Endothelial cell of umbilical vein (primary cell): Measurements from ENCODE around the gene ZPR1. TPM values are rescaled to one million over a fixed set of nuclear protein-coding genes. Genes with fewer than 3 reads are reported as not detected.

Experiments
- BruUV-seq: library from RNA; stranded (reverse); fragments of 400-500 nt; replicated peaks from 2 replicates; lab custom pipeline; 2021; lab: Mats Ljungman, UMichigan
- CTCF ChIA-PET: fragments of 300-600, 350-600 bp; sonication (Branson Sonifier 250); formaldehyde crosslinking; loops from one replicate; lab custom pipeline; 2021; ENCODE audit warnings: antibody characterized with exemption, inconsistent platforms; lab: Charles Lee
- POLR2A ChIA-PET: fragments of 300-600, 350-600 bp; sonication (Branson Sonifier 250); formaldehyde crosslinking; loops from one replicate; lab custom pipeline; 2021; ENCODE audit warnings: antibody characterized with exemption, inconsistent platforms; lab: Charles Lee
- DNase-seq: peaks from one replicate; pipeline ENCODE4 v3.0.0-alpha.2; 2011; ENCODE audit warnings: low read depth, low spot score
- FAIRE-seq: peaks from 2 replicates; lab custom pipeline; 2011; peaks lifted over from hg19 to GRCh38; lab: Jason Lieb, UNC
- H2AFZ ChIP-seq: 2 replicates; pipeline ENCODE4 v1.6.0; 2012; ENCODE audit warnings: low read depth, low read length, control low read depth, inconsistent platforms
- H3K27ac ChIP-seq: 2 replicates; pipeline ENCODE4 v1.5.1; 2011; ENCODE audit warnings: low read depth, mild to moderate bottlenecking, control low read depth, low read length, moderate library complexity; ENCODE audit not compliant: insufficient read depth
- H3K27me3 ChIP-seq, 2 experiments: 2 replicates each; pipeline versions ENCODE4 v1.6.0 to v1.6.1; 2011; ENCODE audit warnings: low read length in 2 of 2, mixed read lengths in 1 of 2; ENCODE audit not compliant: control insufficient read depth in 2 of 2, insufficient read depth in 2 of 2
- H3K36me3 ChIP-seq, 2 experiments: 2 replicates in 1 of 2; 3 replicates in 1 of 2; pipeline ENCODE4 v1.5.1; 2011; ENCODE audit warnings: low read length in 2 of 2, mild to moderate bottlenecking in 1 of 2, moderate library complexity in 1 of 2; ENCODE audit not compliant: control insufficient read depth in 2 of 2, insufficient read depth in 2 of 2; ENCODE audit errors: extremely low read depth in 1 of 2
- H3K4me1 ChIP-seq: 3 replicates; pipeline ENCODE4 v1.5.1; 2011; ENCODE audit warnings: mild to moderate bottlenecking, low read length; ENCODE audit not compliant: control insufficient read depth, insufficient read depth; ENCODE audit errors: extremely low read depth
- H3K4me2 ChIP-seq: 2 replicates; pipeline ENCODE4 v1.6.1; 2011; ENCODE audit warnings: low read length, control low read depth, mixed read lengths; ENCODE audit not compliant: insufficient read depth
- H3K4me3 ChIP-seq, 3 experiments: fragments of 200-600 bp in 1 of 3; sonication (generic), shearing (Covaris generic) in 1 of 3; replicated peaks in 1 of 3; 2 replicates each; pipeline ENCODE4 v1.5.1; 2011 to 2016; ENCODE audit warnings: control low read depth in 3 of 3, low read length in 3 of 3, mild to moderate bottlenecking in 2 of 3, inconsistent platforms in 1 of 3, low read depth in 1 of 3, moderate library complexity in 1 of 3; ENCODE audit not compliant: insufficient read depth in 1 of 3
- H3K79me2 ChIP-seq: 2 replicates; pipeline ENCODE4 v1.6.0; 2012; ENCODE audit warnings: low read length, inconsistent platforms; ENCODE audit not compliant: control insufficient read depth, insufficient read depth
- H3K9ac ChIP-seq: replicated peaks from 2 replicates; pipeline ENCODE3; 2011; ENCODE audit warnings: low read length, control low read depth; ENCODE audit not compliant: insufficient read depth; ENCODE audit errors: extremely low read depth
- H3K9me1 ChIP-seq: replicated peaks from 3 replicates; pipeline ENCODE4 v1.6.0; 2011; ENCODE audit warnings: mild to moderate bottlenecking, low read length; ENCODE audit not compliant: control insufficient read depth, insufficient read depth; ENCODE audit errors: extremely low read depth
- H3K9me3 ChIP-seq: replicated peaks from 2 replicates; pipeline ENCODE4 v1.5.1; 2012; ENCODE audit warnings: low read length, inconsistent platforms; ENCODE audit not compliant: control insufficient read depth, insufficient read depth
- H4K20me1 ChIP-seq: replicated peaks from 2 replicates; pipeline ENCODE3; 2011; ENCODE audit warnings: mild to moderate bottlenecking, low read length; ENCODE audit not compliant: control insufficient read depth, insufficient read depth; ENCODE audit errors: extremely low read depth
- CTCF ChIP-seq, 2 donors: IDR thresholded peaks; 1 replicate in 1 of 2; 2 replicates in 1 of 2; pipeline ENCODE4 v1.5.1; 2011; ENCODE audit warnings: low read length in 2 of 2, mild to moderate bottlenecking in 2 of 2, moderate library complexity in 2 of 2, control low read depth in 1 of 2, inconsistent platforms in 1 of 2, low read depth in 1 of 2; ENCODE audit not compliant: insufficient read depth in 1 of 2; ENCODE audit errors: extremely low read depth in 1 of 2
- EZH2 ChIP-seq: IDR thresholded peaks from 2 replicates; pipeline ENCODE4 v1.6.1; 2012; ENCODE audit warnings: borderline replicate concordance, low read depth, mild to moderate bottlenecking, moderate library complexity, low read length, inconsistent platforms; ENCODE audit not compliant: severe bottlenecking
- FOS ChIP-seq: IDR thresholded peaks from 2 replicates; pipeline ENCODE4 v1.6.1; 2011; ENCODE audit warnings: mild to moderate bottlenecking, low read length, moderate library complexity, borderline replicate concordance; ENCODE audit not compliant: insufficient read depth
- MAX ChIP-seq: IDR thresholded peaks from 2 replicates; pipeline ENCODE4 v1.6.1; 2011; ENCODE audit not compliant: insufficient read depth, insufficient read length
- dilution Hi-C: fragments of 300-500 bp; cut with MboI; formaldehyde crosslinking; loops from one replicate; pipeline ENCODE4 v1.15.0; 2019; ENCODE audit warnings: low sequenced_read_pairs; ENCODE audit not compliant: extremely low pct_ligation_motif_present
- intact Hi-C: fragments of 100-400 bp; cut with micrococcal nuclease; formaldehyde crosslinking; loops from one replicate; pipeline ENCODE4 v1.10.0; 2022
- polyA plus RNA-seq, 4 experiments: library from polyadenylated mRNA; depleted of rRNA in 3 of 4; stranded (reverse) in 3 of 4; unstranded in 1 of 4; fragments of >200 nt; gene quantifications; 2 replicates each; pipeline versions ENCODE4 v1.2.1 to v1.2.3, GENCODE V29; 2011 to 2012; ENCODE audit warnings: missing spikeins in 1 of 4
- total RNA-seq: library from RNA; stranded (reverse); gene quantifications from 2 replicates; pipeline ENCODE4 v1.2.3, GENCODE V29; 2021

ZPR1 gene
- total and polyA plus RNA-seq, 2 donors (not counting 3 experiments of a cell fraction or from before 2014, with no cell fraction given): 22.6 to 54.5 TPM

GRCh38 chr11:116822575-116822974 is 34.8 kb upstream of the ZPR1 start:
- no peak overlapping the region for H3K9ac ChIP-seq
- ChIA-PET CTCF (interaction anchor here (3.6 to 3.7 kb wide), 2 partner anchors 14 to 32 kb away, joined by 22 to 30 read pairs; partner anchors contain the start of genes APOA1 and APOA5), POLR2A (no interaction called here)
- no TSS peak for BruUV-seq
- DNase-seq (no peak), FAIRE-seq (no peak)
- intact Hi-C loops (no loop called here), dilution Hi-C loops (no loop called here)
- H3K36me3 ChIP-seq: no peaks in the 10 kb centered on the region
- H3K27me3 ChIP-seq: no peaks in the 10 kb centered on the region
- no peaks in the 10 kb centered on the region for H3K9me1 ChIP-seq
- no peak overlapping the region for H3K27ac ChIP-seq
- TF ChIP-seq EZH2: no peak
- no peaks in the 10 kb centered on the region for H4K20me1 ChIP-seq
- no peak overlapping the region for H2AFZ ChIP-seq
- no peaks in the 10 kb centered on the region for H3K79me2 ChIP-seq
- H3K4me2 ChIP-seq: no peak overlapping the region
- no peaks in the 10 kb centered on the region for H3K4me1 ChIP-seq
- H3K9me3 ChIP-seq: no peaks in the 10 kb centered on the region
- H3K4me3 ChIP-seq: no peak overlapping the region

GRCh38 chr11:116821050-116821918 is 33.5 kb upstream of the ZPR1 start:
- dilution Hi-C loops (no loop called here), intact Hi-C loops (no loop called here)
- no peak for TF ChIP-seq CTCF (IDR thresholded peaks at IDR 0.05; ENCODE audit: extremely low read depth in 1 of 2, insufficient read depth in 1 of 2, low read depth in 1 of 2, low read length in 2 of 2)
- no peak for TF ChIP-seq MAX
- TF ChIP-seq FOS: no peak
- POLR2A ChIA-PET: no interaction called here
- Histone ChIP-seq H3K4me2 (no peak overlapping the region), H2AFZ (no peak overlapping the region), H3K27ac (no peak overlapping the region), H3K9me3 (no peaks in the 10 kb centered on the region), H3K4me3 (no peak overlapping the region), H3K79me2 (no peaks in the 10 kb centered on the region), H4K20me1 (no peaks in the 10 kb centered on the region), H3K4me1 (no peaks in the 10 kb centered on the region), H3K36me3 (no peaks in the 10 kb centered on the region), H3K9me1 (no peaks in the 10 kb centered on the region), H3K27me3 (no peaks in the 10 kb centered on the region), H3K9ac (no peak overlapping the region)
- no TSS peak for BruUV-seq
- CTCF ChIA-PET: interaction anchor here (0.6 to 3.6 kb wide), 6 partner anchors 12 to 295 kb away, joined by 3 to 30 read pairs (median 4); partner anchors contain the start of genes APOA5 and ZPR1
- no peak for FAIRE-seq
- no peak for DNase-seq
